PC-9 (cell line): ENCODE results near the gene PTX3. TPM values are rescaled to one million over a fixed set of nuclear protein-coding genes. Genes with fewer than 3 reads are reported as not detected.
A peak's percentile ranks its signal among the peaks of the same experiment; 100 is the strongest.

Experiments
- Bru-seq: library from RNA; stranded (reverse); fragments of 400-500 nt; gene quantifications from one replicate; lab custom pipeline; 2021; lab: Mats Ljungman, UMichigan
- BruChase-seq, 2 experiments: library from RNA; stranded (reverse); fragments of 400-500 nt; gene quantifications; one replicate each; lab custom pipeline; 2021; lab: Mats Ljungman, UMichigan
- BruUV-seq: library from RNA; stranded (reverse); fragments of 400-500 nt; replicated peaks from 2 replicates; lab custom pipeline; 2021; lab: Mats Ljungman, UMichigan
- CTCF ChIA-PET: fragments of 300-600 bp; sonication (Branson Sonifier 250); formaldehyde crosslinking; loops from one replicate; lab custom pipeline; 2022; ENCODE audit warnings: antibody characterized with exemption; lab: Charles Lee
- POLR2A ChIA-PET: fragments of 300-600 bp; sonication (Branson Sonifier 250); formaldehyde crosslinking; loops from one replicate; lab custom pipeline; 2022; ENCODE audit warnings: antibody characterized with exemption; ENCODE audit not compliant: unreplicated experiment; lab: Charles Lee
- DNase-seq, 2 experiments: peaks; one replicate each; pipeline versions ENCODE4 v3.0.0 to v3.0.0-alpha.2; 2015 to 2022; ENCODE audit warnings: mixed read lengths in 1 of 2
- H2AFZ ChIP-seq: fragments of 200-600 bp; sonication (generic); 2 replicates; pipeline ENCODE4 v1.8.1; 2017; ENCODE audit warnings: antibody characterized with exemption
- H3F3A ChIP-seq: fragments of 200-600 bp; sonication (generic); 2 replicates; pipeline ENCODE4 v1.8.1; 2017; ENCODE audit warnings: antibody characterized with exemption, mild to moderate bottlenecking, low read depth; ENCODE audit not compliant: insufficient read depth
- H3K27ac ChIP-seq: fragments of 200-600 bp; sonication (generic); 2 replicates; pipeline ENCODE4 v1.6.1; 2016; ENCODE audit warnings: mixed run types
- H3K27me3 ChIP-seq: fragments of 200-600 bp; sonication (generic); 2 replicates; pipeline ENCODE4 v1.6.1; 2016; ENCODE audit warnings: low read depth, mixed run types; ENCODE audit not compliant: insufficient read depth
- H3K36me3 ChIP-seq: fragments of 200-600 bp; sonication (generic); 2 replicates; pipeline ENCODE4 v1.6.1; 2016; ENCODE audit warnings: low read depth, mixed run types
- H3K4me1 ChIP-seq: fragments of 200-600 bp; sonication (generic); replicated peaks from 2 replicates; pipeline ENCODE4 v1.6.1; 2016; ENCODE audit warnings: mixed run types; ENCODE audit not compliant: insufficient read depth
- H3K4me2 ChIP-seq: fragments of 200-600 bp; sonication (generic); 2 replicates; pipeline ENCODE4 v1.6.1; 2017; ENCODE audit warnings: mixed run types
- H3K4me3 ChIP-seq: fragments of 200-600 bp; sonication (generic); 2 replicates; pipeline ENCODE4 v1.6.1; 2016; ENCODE audit warnings: mixed run types
- H3K79me2 ChIP-seq: fragments of 200-600 bp; sonication (generic); 2 replicates; pipeline ENCODE4 v1.6.1; 2017; ENCODE audit warnings: low read depth, mixed run types
- H3K9me2 ChIP-seq: fragments of 200-600 bp; sonication (generic); 2 replicates; pipeline ENCODE4 v1.8.1; 2017; ENCODE audit warnings: mild to moderate bottlenecking; ENCODE audit not compliant: insufficient read depth
- H3K9me3 ChIP-seq: fragments of 200-600 bp; sonication (generic); 2 replicates; pipeline ENCODE4 v1.8.1; 2016; ENCODE audit warnings: low read depth; ENCODE audit not compliant: insufficient read depth
- H4K20me1 ChIP-seq: fragments of 200-600 bp; sonication (generic); 2 replicates; pipeline ENCODE4 v1.8.1; 2017; ENCODE audit not compliant: insufficient read depth
- CTCF ChIP-seq: fragments of 200-600 bp; sonication (generic); conservative IDR thresholded peaks from 2 replicates; pipeline ENCODE4 v1.6.1; 2017; ENCODE audit warnings: mixed run types, antibody characterized with exemption, mild to moderate bottlenecking, moderate library complexity
- EZH2 ChIP-seq: fragments of 200-600 bp; sonication (generic); IDR thresholded peaks from 2 replicates; pipeline ENCODE4 v1.8.0; 2017; ENCODE audit warnings: antibody characterized with exemption, low read depth
- intact Hi-C: fragments of 100-400 bp; cut with micrococcal nuclease; formaldehyde crosslinking; loops from one replicate; pipeline ENCODE4 v1.10.0; 2022; ENCODE audit not compliant: unreplicated experiment
- long read RNA-seq: library from polyadenylated mRNA; stranded (forward); transcript quantifications from one replicate; pipeline ENCODE4 v2.0.0, GENCODE V29; 2022
- total RNA-seq: library from RNA; stranded (reverse); gene quantifications from 2 replicates; pipeline ENCODE4 v1.2.3, GENCODE V29; 2021

The PTX3 gene
- total RNA-seq: 0.59 and 1.1 TPM in 2 replicates
- Bru-seq, nascent RNA: percentile 30 among the genes with signal in this experiment
- percentile 53 among the genes with signal in this experiment for BruChase-seq, experiment 1, labeled RNA remaining after a 2-hour chase
- percentile 55 among the genes with signal in this experiment for BruChase-seq, experiment 2, labeled RNA remaining after a 6-hour chase
- long read RNA-seq, partial matches to known transcripts: 0 of 1 reads
- long read RNA-seq, other reads (novel, unspliced or antisense): 0 of 1 reads

- H3K79me2 ChIP-seq: peaks cover 7% of the 10 kb centered on the region; the same call in 1 of the 2 replicates
- peak within 1 kb of the TSS; percentile 82 for H2AFZ ChIP-seq
- H3F3A ChIP-seq: peaks cover 18% of the 10 kb centered on the region; the same call in 1 of the 2 replicates
These were observed at the start of gene PTX3 for GRCh38 chr3:157436583-157437291. PTX3 (plus strand) TSS chr3:157436850; CDS start chr3:157436934, 84 bp downstream.

GRCh38 chr3:157387708-157388435, 48.8 kb upstream of the PTX3 start:
- Histone ChIP-seq H3F3A (no peaks in the 10 kb centered on the region), H3K27me3 (no peaks in the 10 kb centered on the region), H4K20me1 (no peaks in the 10 kb centered on the region), H3K4me1 (peaks cover 7% of the 10 kb centered on the region), H3K79me2 (no peaks in the 10 kb centered on the region), H3K9me2 (no peaks in the 10 kb centered on the region), H3K4me3 (no peak overlapping the region), H3K9me3 (no peaks in the 10 kb centered on the region), H3K4me2 (no peak overlapping the region), H3K27ac (no peak overlapping the region), H2AFZ (no peak overlapping the region), H3K36me3 (no peaks in the 10 kb centered on the region)
- BruUV-seq: no TSS peak
- no peak for DNase-seq
- ChIA-PET CTCF (no interaction called here), POLR2A (no interaction called here)
- TF ChIP-seq EZH2 (no peak), CTCF (no peak)
- intact Hi-C loops: no loop called here

More at GRCh38 chr3:157436583-157437291, at the start of gene PTX3:
- Histone ChIP-seq H4K20me1 (no peaks in the 10 kb centered on the region), H3K36me3 (0 out of 2 replicates have a peak, but pooled peaks cover 6% of the 10 kb centered on the region), H3K27me3 (no peaks in the 10 kb centered on the region), H3K9me2 (no peaks in the 10 kb centered on the region), H3K27ac (peak within 1 kb of the TSS; percentile 63), H3K4me3 (peak within 1 kb of the TSS; percentile 91), H3K4me1 (peaks cover 25% of the 10 kb centered on the region), H3K4me2 (peak within 1 kb of the TSS; percentile 89), H3K9me3 (no peaks in the 10 kb centered on the region)
- ChIA-PET POLR2A (no interaction called here), CTCF (interaction anchor here (0.6 kb wide), 1 partner anchor 92 kb away, joined by 3 read pairs; no protein-coding TSS in a partner anchor)
- TF ChIP-seq CTCF (no peak), EZH2 (no peak)
- no TSS peak for BruUV-seq
- DNase-seq: peak; percentile 22 to 81
- intact Hi-C loops: loop anchor here (2.0 to 5.0 kb wide), 2 partner anchors 76 to 274 kb away; partner anchors contain the start of gene CCNL1

- no peak for DNase-seq
- Histone ChIP-seq H3K27me3 (no peaks in the 10 kb centered on the region), H3K4me3 (no peak overlapping the region), H3K9me3 (no peaks in the 10 kb centered on the region), H3F3A (no peaks in the 10 kb centered on the region), H3K27ac (no peak overlapping the region), H2AFZ (no peak overlapping the region), H3K79me2 (no peaks in the 10 kb centered on the region), H3K9me2 (no peaks in the 10 kb centered on the region), H3K4me2 (no peak overlapping the region), H3K4me1 (peaks cover 7% of the 10 kb centered on the region), H3K36me3 (no peaks in the 10 kb centered on the region), H4K20me1 (no peaks in the 10 kb centered on the region)
- BruUV-seq: no TSS peak
- POLR2A ChIA-PET: no interaction called here
- CTCF ChIA-PET: no interaction called here
- intact Hi-C loops: no loop called here
- TF ChIP-seq CTCF (no peak), EZH2 (no peak)
These were observed 47.7 kb upstream of the PTX3 start for GRCh38 chr3:157388976-157389375.
